Measurements from ENCODE around the gene SH2D3C.

SH2D3C gene, protein sequence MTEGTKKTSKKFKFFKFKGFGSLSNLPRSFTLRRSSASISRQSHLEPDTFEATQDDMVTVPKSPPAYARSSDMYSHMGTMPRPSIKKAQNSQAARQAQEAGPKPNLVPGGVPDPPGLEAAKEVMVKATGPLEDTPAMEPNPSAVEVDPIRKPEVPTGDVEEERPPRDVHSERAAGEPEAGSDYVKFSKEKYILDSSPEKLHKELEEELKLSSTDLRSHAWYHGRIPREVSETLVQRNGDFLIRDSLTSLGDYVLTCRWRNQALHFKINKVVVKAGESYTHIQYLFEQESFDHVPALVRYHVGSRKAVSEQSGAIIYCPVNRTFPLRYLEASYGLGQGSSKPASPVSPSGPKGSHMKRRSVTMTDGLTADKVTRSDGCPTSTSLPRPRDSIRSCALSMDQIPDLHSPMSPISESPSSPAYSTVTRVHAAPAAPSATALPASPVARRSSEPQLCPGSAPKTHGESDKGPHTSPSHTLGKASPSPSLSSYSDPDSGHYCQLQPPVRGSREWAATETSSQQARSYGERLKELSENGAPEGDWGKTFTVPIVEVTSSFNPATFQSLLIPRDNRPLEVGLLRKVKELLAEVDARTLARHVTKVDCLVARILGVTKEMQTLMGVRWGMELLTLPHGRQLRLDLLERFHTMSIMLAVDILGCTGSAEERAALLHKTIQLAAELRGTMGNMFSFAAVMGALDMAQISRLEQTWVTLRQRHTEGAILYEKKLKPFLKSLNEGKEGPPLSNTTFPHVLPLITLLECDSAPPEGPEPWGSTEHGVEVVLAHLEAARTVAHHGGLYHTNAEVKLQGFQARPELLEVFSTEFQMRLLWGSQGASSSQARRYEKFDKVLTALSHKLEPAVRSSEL

DNA sequence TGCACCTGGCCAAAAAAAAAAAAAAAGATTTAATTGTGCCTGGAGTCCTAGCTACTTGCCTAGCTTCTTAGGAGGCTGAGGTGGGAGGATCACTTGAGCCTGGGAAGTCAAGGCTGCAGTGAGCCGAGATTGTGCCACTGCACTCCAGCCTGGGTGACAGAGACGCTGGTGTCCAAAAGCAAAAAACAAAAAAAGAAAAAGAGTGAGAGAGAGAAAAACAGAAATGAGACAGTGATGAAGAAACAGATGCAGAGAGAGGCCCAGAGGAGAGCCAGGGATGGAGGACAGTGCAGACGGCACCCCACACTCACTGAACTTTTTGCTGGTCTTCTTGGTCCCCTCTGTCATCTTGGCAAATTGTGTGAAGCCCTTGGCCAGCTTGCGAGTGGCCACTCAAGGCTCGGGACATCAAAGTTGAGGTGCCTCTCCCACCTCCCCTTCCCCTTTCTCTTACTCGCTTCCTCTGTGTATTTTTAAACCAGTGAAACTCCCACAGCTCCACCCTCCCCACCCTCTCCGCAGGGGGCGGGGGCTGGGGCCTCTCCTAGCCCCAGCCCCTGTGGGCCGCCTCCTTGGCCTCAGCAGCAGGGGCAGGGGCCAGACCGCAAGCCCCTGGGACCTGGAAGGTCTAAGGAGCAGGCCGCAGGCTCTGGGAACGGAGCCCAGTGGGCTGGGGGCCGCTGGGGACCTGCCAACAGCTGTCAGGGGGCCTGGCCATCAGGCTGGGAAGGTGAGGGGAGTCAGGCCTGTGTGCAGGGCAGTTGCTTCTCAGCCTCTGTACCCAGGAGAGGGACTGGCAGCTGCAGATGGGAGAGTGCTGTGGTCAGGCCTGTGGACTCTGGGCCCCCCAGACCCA is at the start of gene SH2D3C:
SH2D3C (minus strand) TSS at position 387 of the 856 bp plus-strand sequence; CDS start at position 348, 39 bp downstream.
- no peak within 1 kb of the TSS for H3K4me3 ChIP-seq (ENCODE audit: low read depth, low read length)
- peaks cover 5% of the 10 kb centered on the region for H3K4me1 ChIP-seq (ENCODE audit: control insufficient read depth, insufficient read depth, low read length)
- no peaks in the 10 kb centered on the region for H3K9me3 ChIP-seq (ENCODE audit: control insufficient read depth, insufficient read depth, low read length)

DNA sequence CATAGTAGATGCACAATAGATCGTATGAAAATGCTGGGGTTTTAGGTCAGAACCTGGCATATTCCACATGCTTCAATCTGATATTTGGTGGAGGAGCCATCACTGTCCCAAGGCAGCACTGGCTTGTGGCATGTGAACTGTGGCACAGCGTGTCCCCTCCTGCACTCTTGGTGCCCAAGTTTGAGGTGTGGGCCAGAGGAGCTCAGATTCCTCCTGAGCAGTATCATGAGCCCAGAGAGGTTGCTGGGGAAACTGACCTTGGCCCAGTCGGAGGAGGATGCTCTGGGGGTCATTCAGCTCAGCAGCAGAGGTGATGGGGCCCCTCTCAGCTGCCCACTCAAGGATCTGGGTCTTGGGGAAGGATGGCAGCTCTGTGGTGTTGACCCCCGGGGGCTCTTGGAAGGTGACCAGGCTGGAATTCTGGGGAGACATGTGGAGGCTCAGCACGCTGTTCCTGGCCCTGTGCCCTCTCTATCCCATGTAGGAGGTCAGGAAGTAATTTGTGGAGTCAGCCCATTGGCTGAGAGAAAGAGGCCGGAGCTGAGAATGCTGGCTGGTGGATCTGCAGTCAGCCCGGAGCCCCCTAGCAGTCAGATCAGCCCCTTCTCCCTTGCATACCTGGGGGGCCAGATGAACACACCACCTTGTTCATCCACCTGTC is 47.9 kb upstream of the SH2D3C start:
- no peaks in the 10 kb centered on the region for H3K36me3 ChIP-seq (ENCODE audit: control insufficient read depth, insufficient read depth, low read length)

More for the DNA sequence above, at the start of gene SH2D3C:
- Histone ChIP-seq H3K9ac (ENCODE audit: low read depth, low read length) (no peak within 1 kb of the TSS), H3K36me3 (ENCODE audit: control insufficient read depth, insufficient read depth, low read length) (no peaks in the 10 kb centered on the region), H3K27me3 (ENCODE audit: control insufficient read depth, insufficient read depth, low read length) (no peaks in the 10 kb centered on the region)

DNA sequence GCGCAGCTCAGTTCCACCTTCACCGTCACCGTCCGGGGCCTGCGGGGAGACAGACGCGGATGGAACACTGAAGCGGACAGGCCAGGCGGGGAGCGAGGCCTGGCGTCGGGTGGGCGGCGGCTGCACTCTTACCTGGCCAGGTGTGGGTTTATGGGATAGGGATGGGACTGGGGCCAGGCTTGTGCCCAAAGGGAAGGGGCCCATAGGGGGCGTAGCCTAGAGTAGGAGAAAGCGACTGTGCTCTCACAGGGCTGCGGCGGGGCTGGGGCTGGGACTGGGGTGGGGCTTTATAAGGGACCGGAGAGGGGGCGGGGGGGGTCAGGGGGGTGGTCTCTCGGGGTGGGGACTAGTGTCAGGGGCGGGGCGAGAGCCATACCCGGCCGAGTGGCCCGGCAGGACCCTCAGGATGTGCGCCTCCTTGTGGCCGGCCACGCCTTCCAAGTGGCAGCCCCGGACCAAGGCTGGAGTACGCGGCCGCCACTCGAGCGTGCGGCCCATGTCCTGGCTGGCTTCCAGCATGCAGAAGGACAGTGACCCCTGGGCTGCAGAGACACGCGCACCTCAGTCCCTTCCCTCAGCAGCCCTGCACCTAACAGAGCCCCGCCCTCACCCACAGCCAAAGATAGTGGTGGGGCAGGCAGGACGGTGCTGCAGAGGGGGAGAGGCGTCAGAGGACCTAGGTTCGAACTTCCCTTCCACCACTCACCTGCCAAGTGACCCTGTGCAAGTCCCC is 47.0 kb upstream of the SH2D3C start:
- Histone ChIP-seq H3K4me1 (ENCODE audit: control insufficient read depth, insufficient read depth, low read length) (peaks cover 7% of the 10 kb centered on the region), H3K4me3 (ENCODE audit: low read depth, low read length) (peak overlapping the region; percentile 45), H3K9ac (ENCODE audit: low read depth, low read length) (peak overlapping the region; percentile 37), H3K36me3 (ENCODE audit: control insufficient read depth, insufficient read depth, low read length) (no peaks in the 10 kb centered on the region), H3K27me3 (ENCODE audit: control insufficient read depth, insufficient read depth, low read length) (peaks cover 14% of the 10 kb centered on the region), H3K9me3 (ENCODE audit: control insufficient read depth, insufficient read depth, low read length) (no peaks in the 10 kb centered on the region)

More for the DNA sequence above, 47.9 kb upstream of the SH2D3C start:
- H3K9ac ChIP-seq (ENCODE audit: low read depth, low read length): no peak overlapping the region
- H3K4me3 ChIP-seq (ENCODE audit: low read depth, low read length): no peak overlapping the region
- peaks cover 7% of the 10 kb centered on the region for H3K4me1 ChIP-seq (ENCODE audit: control insufficient read depth, insufficient read depth, low read length)
- peaks cover 14% of the 10 kb centered on the region for H3K27me3 ChIP-seq (ENCODE audit: control insufficient read depth, insufficient read depth, low read length)
- no peaks in the 10 kb centered on the region for H3K9me3 ChIP-seq (ENCODE audit: control insufficient read depth, insufficient read depth, low read length)

DNA sequence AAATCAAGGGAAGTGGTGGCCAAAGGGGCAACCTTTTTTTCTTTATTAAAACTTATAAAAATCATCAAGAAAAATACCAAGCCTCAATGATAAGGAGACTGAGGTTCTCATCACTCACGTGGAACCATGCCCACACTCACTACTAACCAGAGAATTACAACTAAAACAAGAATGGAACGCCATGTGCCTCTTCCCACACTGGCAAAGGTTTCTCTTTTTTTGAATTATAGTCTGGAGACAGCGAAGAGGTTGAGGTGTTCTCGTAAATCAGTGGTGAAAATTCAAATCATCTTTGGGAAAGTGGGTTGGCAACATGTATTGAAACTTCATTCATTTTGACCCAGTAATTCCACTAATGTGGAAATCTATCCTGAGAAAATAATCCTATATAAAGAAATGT is 43.6 kb upstream of the SH2D3C start:
- no peak overlapping the region for H3K9ac ChIP-seq (ENCODE audit: low read depth, low read length)
- H3K36me3 ChIP-seq (ENCODE audit: control insufficient read depth, insufficient read depth, low read length): no peaks in the 10 kb centered on the region
- H3K4me3 ChIP-seq (ENCODE audit: low read depth, low read length): no peak overlapping the region
- no peaks in the 10 kb centered on the region for H3K9me3 ChIP-seq (ENCODE audit: control insufficient read depth, insufficient read depth, low read length)
- peaks cover 2% of the 10 kb centered on the region for H3K4me1 ChIP-seq (ENCODE audit: control insufficient read depth, insufficient read depth, low read length)
- H3K27me3 ChIP-seq (ENCODE audit: control insufficient read depth, insufficient read depth, low read length): peaks cover 13% of the 10 kb centered on the region

DNA sequence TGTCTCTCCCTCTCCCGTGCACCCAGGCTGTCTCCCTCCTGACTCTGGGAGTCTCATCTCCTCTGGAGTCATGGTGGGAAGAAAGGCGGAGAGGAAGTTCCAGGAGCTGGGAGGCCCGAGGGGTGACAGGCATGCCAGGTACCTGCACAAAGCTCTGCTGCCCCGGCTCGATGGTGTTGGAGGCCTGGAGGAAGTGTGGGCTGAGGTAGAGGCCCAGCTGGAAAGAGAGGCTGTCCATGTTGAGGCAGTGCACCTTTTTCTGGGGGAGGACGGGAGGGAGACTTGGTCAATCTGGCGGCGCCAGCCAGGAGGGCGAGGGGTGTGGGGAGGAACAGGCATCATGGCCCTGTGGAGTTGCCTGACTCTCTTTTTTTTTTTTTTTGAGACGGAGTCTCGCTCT is 40.1 kb upstream of the SH2D3C start:
- Histone ChIP-seq H3K9me3 (ENCODE audit: control insufficient read depth, insufficient read depth, low read length) (no peaks in the 10 kb centered on the region), H3K4me3 (ENCODE audit: low read depth, low read length) (no peak overlapping the region)

DNA sequence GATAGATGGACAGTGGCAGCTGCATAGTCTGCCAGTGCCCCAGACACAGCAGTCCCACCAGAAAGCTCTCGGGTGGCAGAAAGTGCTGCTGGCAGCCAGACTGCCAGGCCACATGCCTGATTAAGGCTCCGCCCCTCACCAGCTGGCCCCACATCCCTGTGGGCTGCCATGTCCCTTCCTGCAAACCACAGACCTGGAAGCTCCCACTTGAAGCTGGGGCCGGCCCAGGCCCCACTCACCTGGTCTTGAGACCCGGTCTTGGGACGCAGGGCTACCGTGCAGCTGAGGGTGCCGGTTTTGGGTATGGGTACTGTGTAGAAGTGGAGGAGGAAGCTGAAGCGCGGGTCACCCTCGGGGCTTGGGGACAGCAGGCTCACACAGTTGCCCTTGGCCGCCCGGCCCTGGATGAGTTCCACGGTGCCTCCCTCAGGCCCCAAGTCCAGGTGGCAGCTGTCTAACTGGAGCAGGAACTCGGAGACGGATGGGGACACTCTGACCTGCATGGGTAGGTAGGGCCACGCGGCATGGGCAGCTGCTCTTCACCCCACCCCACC is 39.5 kb upstream of the SH2D3C start:
- Histone ChIP-seq H3K9ac (ENCODE audit: low read depth, low read length) (no peak overlapping the region), H3K4me3 (ENCODE audit: low read depth, low read length) (no peak overlapping the region), H3K9me3 (ENCODE audit: control insufficient read depth, insufficient read depth, low read length) (no peaks in the 10 kb centered on the region), H3K4me1 (ENCODE audit: control insufficient read depth, insufficient read depth, low read length) (no peaks in the 10 kb centered on the region), H3K27me3 (ENCODE audit: control insufficient read depth, insufficient read depth, low read length) (no peaks in the 10 kb centered on the region), H3K36me3 (ENCODE audit: control insufficient read depth, insufficient read depth, low read length) (peaks cover 13% of the 10 kb centered on the region)

More for the DNA sequence above, 40.1 kb upstream of the SH2D3C start:
- Histone ChIP-seq H3K9ac (ENCODE audit: low read depth, low read length) (no peak overlapping the region), H3K36me3 (ENCODE audit: control insufficient read depth, insufficient read depth, low read length) (peaks cover 7% of the 10 kb centered on the region), H3K4me1 (ENCODE audit: control insufficient read depth, insufficient read depth, low read length) (no peaks in the 10 kb centered on the region), H3K27me3 (ENCODE audit: control insufficient read depth, insufficient read depth, low read length) (no peaks in the 10 kb centered on the region)

DNA sequence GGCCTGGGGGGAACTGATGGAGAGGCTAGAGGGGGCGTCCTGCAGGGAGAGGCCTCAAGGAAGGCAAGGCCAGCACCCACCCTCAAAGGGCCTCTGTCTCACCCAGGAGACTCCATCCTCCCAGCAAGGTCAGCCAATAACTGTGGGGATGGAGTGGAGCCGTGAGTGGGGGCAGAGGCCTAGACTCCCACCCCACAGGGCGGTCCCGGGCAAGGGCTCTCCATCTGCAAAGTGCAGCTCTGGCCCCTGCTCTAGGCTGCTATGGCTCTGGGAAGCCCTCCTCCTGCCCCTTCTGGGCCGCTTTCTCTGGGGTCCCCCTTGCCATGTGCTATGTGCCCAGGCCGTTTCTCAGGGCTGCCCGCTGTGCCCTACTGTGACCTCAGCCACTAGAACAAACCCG is 38.3 kb upstream of the SH2D3C start:
- no peak overlapping the region for H3K9ac ChIP-seq (ENCODE audit: low read depth, low read length)
- no peaks in the 10 kb centered on the region for H3K27me3 ChIP-seq (ENCODE audit: control insufficient read depth, insufficient read depth, low read length)
- H3K4me1 ChIP-seq (ENCODE audit: control insufficient read depth, insufficient read depth, low read length): no peaks in the 10 kb centered on the region
- H3K9me3 ChIP-seq (ENCODE audit: control insufficient read depth, insufficient read depth, low read length): no peaks in the 10 kb centered on the region
- H3K36me3 ChIP-seq (ENCODE audit: control insufficient read depth, insufficient read depth, low read length): peaks cover 23% of the 10 kb centered on the region
- H3K4me3 ChIP-seq (ENCODE audit: low read depth, low read length): no peak overlapping the region

DNA sequence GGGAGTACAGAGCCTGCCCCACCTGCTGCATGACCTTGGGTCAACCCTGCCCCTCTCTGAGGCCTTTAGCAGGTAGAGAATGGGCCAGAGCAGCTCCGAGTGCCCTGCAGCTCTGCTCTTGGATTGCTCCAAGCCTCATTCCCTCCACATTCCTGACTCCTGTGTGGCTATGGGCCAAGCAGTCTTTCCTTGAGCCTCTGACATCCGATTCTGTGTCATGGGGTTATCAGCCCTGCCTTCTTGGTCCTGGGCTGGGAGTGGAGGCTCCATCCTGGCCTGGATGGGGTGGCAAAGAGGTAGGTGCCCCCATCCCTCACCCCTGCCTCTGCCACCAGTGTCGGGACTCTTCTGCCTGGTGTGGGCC is 37.9 kb upstream of the SH2D3C start:
- Histone ChIP-seq H3K36me3 (ENCODE audit: control insufficient read depth, insufficient read depth, low read length) (peaks cover 23% of the 10 kb centered on the region), H3K27me3 (ENCODE audit: control insufficient read depth, insufficient read depth, low read length) (no peaks in the 10 kb centered on the region), H3K9ac (ENCODE audit: low read depth, low read length) (no peak overlapping the region), H3K9me3 (ENCODE audit: control insufficient read depth, insufficient read depth, low read length) (no peaks in the 10 kb centered on the region), H3K4me1 (ENCODE audit: control insufficient read depth, insufficient read depth, low read length) (no peaks in the 10 kb centered on the region), H3K4me3 (ENCODE audit: low read depth, low read length) (no peak overlapping the region)

DNA sequence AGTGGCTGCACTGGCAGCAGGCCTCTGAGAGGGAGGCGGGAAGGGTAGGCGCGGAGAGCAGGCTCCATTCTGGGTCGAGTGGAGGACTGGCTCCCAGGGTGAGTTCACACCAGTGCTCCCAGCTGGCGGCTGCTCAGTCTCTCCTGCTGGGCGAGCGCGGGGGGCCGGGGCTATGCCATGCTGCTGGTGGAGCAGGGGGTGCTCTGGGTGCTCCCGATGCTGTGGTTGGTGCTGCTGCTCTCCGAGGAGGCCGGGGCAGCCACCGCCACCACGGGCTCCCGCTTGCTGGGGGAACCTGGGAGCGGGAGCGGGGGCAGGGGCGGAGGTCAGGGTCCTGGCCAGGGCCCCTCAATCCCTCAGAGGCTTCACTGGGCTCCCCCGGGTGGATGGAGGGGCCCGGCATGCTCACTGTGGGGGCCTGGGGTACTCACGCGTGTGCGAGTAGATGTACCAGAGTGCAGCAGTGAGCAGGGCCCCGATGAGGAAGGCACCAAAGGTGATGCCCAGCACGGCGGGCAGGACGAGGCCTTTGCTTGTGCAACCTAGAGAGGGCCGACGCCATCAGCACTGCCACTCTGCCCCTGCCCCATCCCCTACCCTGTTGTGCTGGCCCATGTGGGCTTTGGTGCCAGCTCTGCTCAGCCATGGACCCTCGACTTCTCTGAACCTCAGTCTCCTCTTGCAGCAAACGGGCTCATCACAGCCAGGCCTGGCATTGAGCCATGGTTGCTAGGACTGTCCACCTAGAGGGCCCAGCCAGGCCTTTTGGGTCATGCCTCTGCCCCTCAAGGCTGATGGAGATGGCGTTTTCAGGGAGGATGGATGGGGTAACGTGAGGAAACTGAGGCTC is 37.3 kb upstream of the SH2D3C start:
- Histone ChIP-seq H3K9ac (ENCODE audit: low read depth, low read length) (no peak overlapping the region), H3K36me3 (ENCODE audit: control insufficient read depth, insufficient read depth, low read length) (peaks cover 24% of the 10 kb centered on the region), H3K4me3 (ENCODE audit: low read depth, low read length) (no peak overlapping the region), H3K9me3 (ENCODE audit: control insufficient read depth, insufficient read depth, low read length) (no peaks in the 10 kb centered on the region), H3K27me3 (ENCODE audit: control insufficient read depth, insufficient read depth, low read length) (no peaks in the 10 kb centered on the region), H3K4me1 (ENCODE audit: control insufficient read depth, insufficient read depth, low read length) (no peaks in the 10 kb centered on the region)
